HepG2 (cell line): ENCODE results near the gene SAMD4B. TPM values are rescaled to one million over a fixed set of nuclear protein-coding genes. Genes with fewer than 3 reads are reported as not detected.

Experiments
- AGO1 ChIP-seq: fragments of 200-400 bp; formaldehyde crosslinking; IDR thresholded peaks from 2 replicates; pipeline ENCODE4 v1.6.1; 2017; ENCODE audit warnings: mild to moderate bottlenecking, low read depth, low read length, moderate library complexity; ENCODE audit not compliant: poor library complexity, severe bottlenecking
- AGO2 ChIP-seq: fragments of 200-400 bp; formaldehyde crosslinking; optimal IDR thresholded peaks from 2 replicates; pipeline ENCODE3; 2017; ENCODE audit warnings: mild to moderate bottlenecking, low read depth, low read length, moderate library complexity
- ARID2 ChIP-seq: sonication (generic); formaldehyde crosslinking; IDR thresholded peaks from 2 replicates; pipeline ENCODE4 v1.8.1; 2022; ENCODE audit warnings: mild to moderate bottlenecking, missing genetic modification reagents, borderline replicate concordance
- ATM ChIP-seq: fragments of 450-650 bp; IDR thresholded peaks from 2 replicates; pipeline ENCODE4 v1.7.1; 2017; ENCODE audit warnings: mild to moderate bottlenecking, borderline replicate concordance
- CENPT ChIP-seq: sonication (generic); formaldehyde crosslinking; IDR thresholded peaks from 2 replicates; pipeline ENCODE4 v1.8.0; 2022; ENCODE audit warnings: low read depth, mild to moderate bottlenecking, moderate library complexity, missing genetic modification reagents
- DMTF1 ChIP-seq: sonication (generic); formaldehyde crosslinking; IDR thresholded peaks from 2 replicates; pipeline ENCODE4 v1.4.0; 2020; ENCODE audit warnings: mild to moderate bottlenecking, missing genetic modification reagents
- HNF4G ChIP-seq, 2 experiments: sonication (generic) in 1 of 2; formaldehyde crosslinking in 1 of 2; IDR thresholded peaks; 2 replicates each; pipeline versions ENCODE4 v1.4.0 to v1.6.1; 2011 to 2020; ENCODE audit warnings: borderline replicate concordance in 2 of 2, low read depth in 2 of 2, mild to moderate bottlenecking in 2 of 2, low read length in 1 of 2, missing genetic modification reagents in 1 of 2, moderate library complexity in 1 of 2
- KLF16 ChIP-seq, 2 experiments: sonication (generic) in 1 of 2; formaldehyde crosslinking in 1 of 2; IDR thresholded peaks; 2 replicates each; pipeline versions ENCODE4 v1.6.1 to v1.8.0; 2016 to 2023; ENCODE audit warnings: missing genetic modification reagents in 2 of 2, missing compliant biosample characterization in 1 of 2
- NFE2 ChIP-seq: sonication (generic); formaldehyde crosslinking; IDR thresholded peaks from 2 replicates; pipeline ENCODE4 v1.4.0; 2020; ENCODE audit warnings: missing genetic modification reagents
- PBX2 ChIP-seq: IDR thresholded peaks from 2 replicates; pipeline ENCODE4 v1.6.1; 2016; ENCODE audit warnings: control low read depth
- RCOR2 ChIP-seq: IDR thresholded peaks from 2 replicates; pipeline ENCODE4 v1.6.1; 2016; ENCODE audit warnings: missing biosample characterization, missing genetic modification reagents
- SOX6 ChIP-seq, 2 experiments: fragments of 450-650 bp in 1 of 2; sonication (generic) in 1 of 2; formaldehyde crosslinking in 1 of 2; IDR thresholded peaks; 2 replicates each; pipeline versions ENCODE4 v1.4.0 to v1.6.1; 2017 to 2020; ENCODE audit warnings: antibody characterized with exemption in 1 of 2, mild to moderate bottlenecking in 1 of 2, missing genetic modification reagents in 1 of 2
- TSC22D2 ChIP-seq: sonication (generic); formaldehyde crosslinking; IDR thresholded peaks from 2 replicates; pipeline ENCODE4 v1.5.1; 2020; ENCODE audit warnings: missing genetic modification reagents, mild to moderate bottlenecking, borderline replicate concordance
- ZBTB49 ChIP-seq: sonication (generic); formaldehyde crosslinking; IDR thresholded peaks from 2 replicates; pipeline ENCODE4 v1.4.0; 2020; ENCODE audit warnings: missing genetic modification reagents, borderline replicate concordance
- ZFP82 ChIP-seq: sonication (generic); formaldehyde crosslinking; IDR thresholded peaks from 2 replicates; pipeline ENCODE4 v1.5.1; 2020; ENCODE audit warnings: mild to moderate bottlenecking, missing genetic modification reagents, borderline replicate concordance
- ZNF383 ChIP-seq: sonication (generic); formaldehyde crosslinking; IDR thresholded peaks from 2 replicates; pipeline ENCODE4 v1.4.0; 2020; ENCODE audit warnings: missing genetic modification reagents, mild to moderate bottlenecking, borderline replicate concordance
- ZNF572 ChIP-seq: sonication (generic); formaldehyde crosslinking; IDR thresholded peaks from 2 replicates; pipeline ENCODE4 v1.5.1; 2020; ENCODE audit warnings: mild to moderate bottlenecking, missing genetic modification reagents
- ZNF75D ChIP-seq: sonication (generic); formaldehyde crosslinking; IDR thresholded peaks from 2 replicates; pipeline ENCODE4 v1.8.1; 2023; ENCODE audit warnings: missing genetic modification reagents, mild to moderate bottlenecking, borderline replicate concordance
- polyA plus RNA-seq, 8 experiments: library from polyadenylated mRNA; depleted of rRNA in 3 of 8; stranded (reverse) in 7 of 8; unstranded in 1 of 8; fragments of >200 nt; fragmentation: Illumina TruSeq in 4 of 8; extraction: Trizol in 4 of 8; gene quantifications; 2 replicates each; pipeline versions ENCODE4 v1.2.1 to v1.2.3, GENCODE V29; 2011 to 2016; ENCODE audit warnings: low read depth in 4 of 8, missing spikeins in 1 of 8, mixed read lengths in 1 of 8; ENCODE audit not compliant: insufficient read depth in 1 of 8
- total RNA-seq, 5 experiments: library from RNA; depleted of rRNA; stranded (reverse); fragments of >200 nt; fragmentation: Illumina TruSeq; extraction: Trizol; gene quantifications; 2 replicates each; pipeline ENCODE4 v1.2.3, GENCODE V29; 2016; ENCODE audit warnings: low read depth in 1 of 5
- TF ChIP-seq, protein P1 (sequence below): sonication (generic); formaldehyde crosslinking; IDR thresholded peaks from 2 replicates; pipeline ENCODE4 v1.4.0; 2020; ENCODE audit warnings: missing genetic modification reagents, borderline replicate concordance
- TF ChIP-seq, protein P2 (sequence below): sonication (generic); formaldehyde crosslinking; IDR thresholded peaks from 2 replicates; pipeline ENCODE4 v1.5.1; 2020; ENCODE audit warnings: mild to moderate bottlenecking, missing genetic modification reagents, moderate library complexity

The SAMD4B gene
- total and polyA plus RNA-seq, 2 of the 13 experiments (the other 11 are each of a cell fraction or from before 2014, with no cell fraction given): 26.0 to 31.8 TPM

DNA sequence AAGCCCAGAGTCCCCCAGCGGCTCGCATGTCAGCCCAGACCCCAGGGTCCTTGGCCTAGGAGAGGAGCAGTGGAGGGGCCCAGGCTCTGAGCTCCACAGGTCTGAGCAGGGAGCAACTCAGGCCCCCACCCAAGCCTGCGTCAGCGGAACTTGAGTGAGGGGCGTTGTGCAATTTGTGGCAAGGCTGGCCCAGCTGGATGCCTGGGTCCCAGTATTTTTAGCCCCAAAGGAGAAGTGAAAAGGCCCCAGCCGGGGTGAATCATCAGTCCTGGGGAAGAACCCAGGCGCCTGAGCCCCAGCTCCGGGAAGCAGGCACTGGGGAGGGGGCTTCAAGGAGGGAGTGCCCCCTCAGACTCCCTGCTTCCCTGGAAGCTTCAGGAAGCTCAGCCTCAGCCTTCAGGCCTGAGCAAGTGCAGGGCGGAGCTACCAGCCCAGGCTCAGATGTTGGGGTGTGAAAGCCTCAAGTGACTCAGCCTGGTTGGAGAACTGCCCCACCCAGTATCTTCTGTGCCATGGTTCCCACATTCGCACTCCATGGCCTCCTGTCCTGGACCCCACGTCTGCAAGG lies 56.2 kb downstream of the SAMD4B start (continued):
- no peak for TF ChIP-seq DMTF1 (CRISPR knock-in tag)
- TF ChIP-seq, protein P1, sequence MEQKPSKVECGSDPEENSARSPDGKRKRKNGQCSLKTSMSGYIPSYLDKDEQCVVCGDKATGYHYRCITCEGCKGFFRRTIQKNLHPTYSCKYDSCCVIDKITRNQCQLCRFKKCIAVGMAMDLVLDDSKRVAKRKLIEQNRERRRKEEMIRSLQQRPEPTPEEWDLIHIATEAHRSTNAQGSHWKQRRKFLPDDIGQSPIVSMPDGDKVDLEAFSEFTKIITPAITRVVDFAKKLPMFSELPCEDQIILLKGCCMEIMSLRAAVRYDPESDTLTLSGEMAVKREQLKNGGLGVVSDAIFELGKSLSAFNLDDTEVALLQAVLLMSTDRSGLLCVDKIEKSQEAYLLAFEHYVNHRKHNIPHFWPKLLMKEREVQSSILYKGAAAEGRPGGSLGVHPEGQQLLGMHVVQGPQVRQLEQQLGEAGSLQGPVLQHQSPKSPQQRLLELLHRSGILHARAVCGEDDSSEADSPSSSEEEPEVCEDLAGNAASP: no peak
- no peak for TF ChIP-seq KLF16 (CRISPR knock-in tag; IDR thresholded peaks at IDR 0.05)
- TF ChIP-seq PBX2: no peak
- TF ChIP-seq ARID2: no peak
- TF ChIP-seq ATM: no peak
- TF ChIP-seq CENPT: no peak
- no peak for TF ChIP-seq RCOR2
- no peak for TF ChIP-seq NFE2
- TF ChIP-seq SOX6 (IDR thresholded peaks at IDR 0.05): no peak
- no peak for TF ChIP-seq SOX6 (CRISPR knock-in tag; IDR thresholded peaks at IDR 0.05)
- TF ChIP-seq TSC22D2 (CRISPR knock-in tag): no peak
- no peak for TF ChIP-seq ZBTB49 (CRISPR knock-in tag)
- TF ChIP-seq HNF4G (IDR thresholded peaks at IDR 0.05; ENCODE audit: borderline replicate concordance, low read depth, low read length): no peak
- TF ChIP-seq HNF4G (CRISPR knock-in tag; IDR thresholded peaks at IDR 0.05; ENCODE audit: borderline replicate concordance, low read depth): no peak
- no peak for TF ChIP-seq ZNF383 (CRISPR knock-in tag)
- TF ChIP-seq ZFP82 (CRISPR knock-in tag): no peak
- TF ChIP-seq AGO1: peak; percentile 42
- no peak for TF ChIP-seq ZNF75D (CRISPR knock-in tag)
- TF ChIP-seq, protein P2, sequence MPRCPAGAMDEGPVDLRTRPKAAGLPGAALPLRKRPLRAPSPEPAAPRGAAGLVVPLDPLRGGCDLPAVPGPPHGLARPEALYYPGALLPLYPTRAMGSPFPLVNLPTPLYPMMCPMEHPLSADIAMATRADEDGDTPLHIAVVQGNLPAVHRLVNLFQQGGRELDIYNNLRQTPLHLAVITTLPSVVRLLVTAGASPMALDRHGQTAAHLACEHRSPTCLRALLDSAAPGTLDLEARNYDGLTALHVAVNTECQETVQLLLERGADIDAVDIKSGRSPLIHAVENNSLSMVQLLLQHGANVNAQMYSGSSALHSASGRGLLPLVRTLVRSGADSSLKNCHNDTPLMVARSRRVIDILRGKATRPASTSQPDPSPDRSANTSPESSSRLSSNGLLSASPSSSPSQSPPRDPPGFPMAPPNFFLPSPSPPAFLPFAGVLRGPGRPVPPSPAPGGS (CRISPR knock-in tag): no peak
- TF ChIP-seq ZNF572: 0 out of 2 replicates have a peak, but pooled peaks have one; percentile 13
- peak; percentile 85 for TF ChIP-seq AGO2
